ENCODE data around the gene DCST2. TPM values are rescaled to one million over a fixed set of nuclear protein-coding genes. Genes with fewer than 3 reads are reported as not detected.
A peak's percentile ranks its signal among the peaks of the same experiment; 100 is the strongest.

The DCST2 gene
- total and polyA plus RNA-seq, 9 of the 15 experiments (the other 6 are each of a cell fraction or from before 2014, with no cell fraction given) = 0.09 to 0.49 (median 0.11) TPM; not detected in 3

DNA sequence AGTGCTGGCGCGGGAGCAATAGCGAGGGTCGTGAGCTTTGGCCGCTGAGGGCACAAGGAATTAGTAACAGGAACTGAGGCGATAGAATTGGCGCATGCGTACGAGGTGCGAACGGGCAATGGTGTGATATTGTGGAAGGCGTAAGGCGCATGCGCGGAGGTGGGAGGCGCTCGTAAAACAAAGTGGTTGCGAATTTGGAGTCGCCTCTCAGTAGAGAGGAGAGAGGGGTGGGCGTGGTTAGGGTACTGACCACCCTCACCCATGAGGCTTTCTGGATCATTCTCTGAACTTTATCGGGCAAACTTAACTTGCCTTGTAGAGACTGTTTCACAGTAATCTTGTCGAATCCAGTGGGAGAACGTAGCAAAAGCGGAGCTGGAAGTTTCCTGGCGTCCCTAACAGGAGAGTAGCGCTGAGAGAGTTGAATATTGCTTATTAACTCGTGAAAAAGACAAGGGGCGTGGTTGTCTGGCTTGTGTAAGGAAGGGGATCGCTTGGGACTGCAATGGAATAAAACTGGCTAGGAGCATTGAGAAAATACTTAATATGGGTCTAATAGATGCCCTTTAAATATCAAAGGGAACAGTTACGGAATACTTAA, 58.7 kb downstream of the DCST2 start (continued):
- TF ChIP-seq POLR2B (IDR thresholded peaks at IDR 0.05; ENCODE audit: low read depth, partially characterized antibody) (peak; percentile 97), CHCHD3 (CRISPR knock-in tag; IDR thresholded peaks at IDR 0.05) (peak; percentile 94), TAF15 (IDR thresholded peaks at IDR 0.05; ENCODE audit: low read depth, low read length) (no peak), JUNB (CRISPR knock-in tag; conservative IDR thresholded peaks at IDR 0.05) (0 out of 2 replicates have a peak, but pooled peaks have one; percentile 21), KDM1A (IDR thresholded peaks at IDR 0.05) (no peak), ZNF224 (CRISPR knock-in tag; IDR thresholded peaks at IDR 0.05) (no peak), HNRNPLL (IDR thresholded peaks at IDR 0.05; ENCODE audit: low read depth, low read length, poor library complexity, severe bottlenecking) (peak; percentile 10)
- TF ChIP-seq, protein P1, sequence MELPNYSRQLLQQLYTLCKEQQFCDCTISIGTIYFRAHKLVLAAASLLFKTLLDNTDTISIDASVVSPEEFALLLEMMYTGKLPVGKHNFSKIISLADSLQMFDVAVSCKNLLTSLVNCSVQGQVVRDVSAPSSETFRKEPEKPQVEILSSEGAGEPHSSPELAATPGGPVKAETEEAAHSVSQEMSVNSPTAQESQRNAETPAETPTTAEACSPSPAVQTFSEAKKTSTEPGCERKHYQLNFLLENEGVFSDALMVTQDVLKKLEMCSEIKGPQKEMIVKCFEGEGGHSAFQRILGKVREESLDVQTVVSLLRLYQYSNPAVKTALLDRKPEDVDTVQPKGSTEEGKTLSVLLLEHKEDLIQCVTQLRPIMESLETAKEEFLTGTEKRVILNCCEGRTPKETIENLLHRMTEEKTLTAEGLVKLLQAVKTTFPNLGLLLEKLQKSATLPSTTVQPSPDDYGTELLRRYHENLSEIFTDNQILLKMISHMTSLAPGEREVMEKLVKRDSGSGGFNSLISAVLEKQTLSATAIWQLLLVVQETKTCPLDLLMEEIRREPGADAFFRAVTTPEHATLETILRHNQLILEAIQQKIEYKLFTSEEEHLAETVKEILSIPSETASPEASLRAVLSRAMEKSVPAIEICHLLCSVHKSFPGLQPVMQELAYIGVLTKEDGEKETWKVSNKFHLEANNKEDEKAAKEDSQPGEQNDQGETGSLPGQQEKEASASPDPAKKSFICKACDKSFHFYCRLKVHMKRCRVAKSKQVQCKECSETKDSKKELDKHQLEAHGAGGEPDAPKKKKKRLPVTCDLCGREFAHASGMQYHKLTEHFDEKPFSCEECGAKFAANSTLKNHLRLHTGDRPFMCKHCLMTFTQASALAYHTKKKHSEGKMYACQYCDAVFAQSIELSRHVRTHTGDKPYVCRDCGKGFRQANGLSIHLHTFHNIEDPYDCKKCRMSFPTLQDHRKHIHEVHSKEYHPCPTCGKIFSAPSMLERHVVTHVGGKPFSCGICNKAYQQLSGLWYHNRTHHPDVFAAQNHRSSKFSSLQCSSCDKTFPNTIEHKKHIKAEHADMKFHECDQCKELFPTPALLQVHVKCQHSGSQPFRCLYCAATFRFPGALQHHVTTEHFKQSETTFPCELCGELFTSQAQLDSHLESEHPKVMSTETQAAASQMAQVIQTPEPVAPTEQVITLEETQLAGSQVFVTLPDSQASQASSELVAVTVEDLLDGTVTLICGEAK (IDR thresholded peaks at IDR 0.05) = no peak
- TF ChIP-seq, protein P1 (CRISPR knock-in tag; IDR thresholded peaks at IDR 0.05) = peak; percentile 22; the same call in 1 of the 2 replicates
- TF ChIP-seq, protein P2, sequence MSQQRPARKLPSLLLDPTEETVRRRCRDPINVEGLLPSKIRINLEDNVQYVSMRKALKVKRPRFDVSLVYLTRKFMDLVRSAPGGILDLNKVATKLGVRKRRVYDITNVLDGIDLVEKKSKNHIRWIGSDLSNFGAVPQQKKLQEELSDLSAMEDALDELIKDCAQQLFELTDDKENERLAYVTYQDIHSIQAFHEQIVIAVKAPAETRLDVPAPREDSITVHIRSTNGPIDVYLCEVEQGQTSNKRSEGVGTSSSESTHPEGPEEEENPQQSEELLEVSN (IDR thresholded peaks at IDR 0.05; ENCODE audit: borderline replicate concordance in 1 of 2, extremely low read depth in 1 of 2, insufficient read depth in 1 of 2, insufficient read length in 1 of 2, low read depth in 1 of 2, low read length in 1 of 2, poor library complexity in 1 of 2, severe bottlenecking in 1 of 2) = peak; percentile 10 to 79
- TF ChIP-seq, protein P3, sequence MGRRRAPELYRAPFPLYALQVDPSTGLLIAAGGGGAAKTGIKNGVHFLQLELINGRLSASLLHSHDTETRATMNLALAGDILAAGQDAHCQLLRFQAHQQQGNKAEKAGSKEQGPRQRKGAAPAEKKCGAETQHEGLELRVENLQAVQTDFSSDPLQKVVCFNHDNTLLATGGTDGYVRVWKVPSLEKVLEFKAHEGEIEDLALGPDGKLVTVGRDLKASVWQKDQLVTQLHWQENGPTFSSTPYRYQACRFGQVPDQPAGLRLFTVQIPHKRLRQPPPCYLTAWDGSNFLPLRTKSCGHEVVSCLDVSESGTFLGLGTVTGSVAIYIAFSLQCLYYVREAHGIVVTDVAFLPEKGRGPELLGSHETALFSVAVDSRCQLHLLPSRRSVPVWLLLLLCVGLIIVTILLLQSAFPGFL (CRISPR knock-in tag; IDR thresholded peaks at IDR 0.05) = 0 out of 2 replicates have a peak, but pooled peaks have one; percentile 59
- TF ChIP-seq, protein P4, sequence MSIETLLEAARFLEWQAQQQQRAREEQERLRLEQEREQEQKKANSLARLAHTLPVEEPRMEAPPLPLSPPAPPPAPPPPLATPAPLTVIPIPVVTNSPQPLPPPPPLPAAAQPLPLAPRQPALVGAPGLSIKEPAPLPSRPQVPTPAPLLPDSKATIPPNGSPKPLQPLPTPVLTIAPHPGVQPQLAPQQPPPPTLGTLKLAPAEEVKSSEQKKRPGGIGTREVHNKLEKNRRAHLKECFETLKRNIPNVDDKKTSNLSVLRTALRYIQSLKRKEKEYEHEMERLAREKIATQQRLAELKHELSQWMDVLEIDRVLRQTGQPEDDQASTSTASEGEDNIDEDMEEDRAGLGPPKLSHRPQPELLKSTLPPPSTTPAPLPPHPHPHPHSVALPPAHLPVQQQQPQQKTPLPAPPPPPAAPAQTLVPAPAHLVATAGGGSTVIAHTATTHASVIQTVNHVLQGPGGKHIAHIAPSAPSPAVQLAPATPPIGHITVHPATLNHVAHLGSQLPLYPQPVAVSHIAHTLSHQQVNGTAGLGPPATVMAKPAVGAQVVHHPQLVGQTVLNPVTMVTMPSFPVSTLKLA (conservative IDR thresholded peaks at IDR 0.05) = peak; percentile 33 to 76; a peak in 3 of 4 replicates
- TF ChIP-seq, protein P5, sequence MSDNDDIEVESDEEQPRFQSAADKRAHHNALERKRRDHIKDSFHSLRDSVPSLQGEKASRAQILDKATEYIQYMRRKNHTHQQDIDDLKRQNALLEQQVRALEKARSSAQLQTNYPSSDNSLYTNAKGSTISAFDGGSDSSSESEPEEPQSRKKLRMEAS (CRISPR knock-in tag; IDR thresholded peaks at IDR 0.05) = peak; percentile 60; the same call in 1 of the 2 replicates

Data from K562 (cell line).